GDM1 (cell line): ENCODE measurements around the gene CD58.
A peak's percentile ranks its signal among the peaks of the same experiment; 100 is the strongest.

Experiments used
- DNase-seq: peaks from one replicate; lab custom pipeline; 2025; lab: John Stamatoyannopoulos, UW

CD58 gene

DNA sequence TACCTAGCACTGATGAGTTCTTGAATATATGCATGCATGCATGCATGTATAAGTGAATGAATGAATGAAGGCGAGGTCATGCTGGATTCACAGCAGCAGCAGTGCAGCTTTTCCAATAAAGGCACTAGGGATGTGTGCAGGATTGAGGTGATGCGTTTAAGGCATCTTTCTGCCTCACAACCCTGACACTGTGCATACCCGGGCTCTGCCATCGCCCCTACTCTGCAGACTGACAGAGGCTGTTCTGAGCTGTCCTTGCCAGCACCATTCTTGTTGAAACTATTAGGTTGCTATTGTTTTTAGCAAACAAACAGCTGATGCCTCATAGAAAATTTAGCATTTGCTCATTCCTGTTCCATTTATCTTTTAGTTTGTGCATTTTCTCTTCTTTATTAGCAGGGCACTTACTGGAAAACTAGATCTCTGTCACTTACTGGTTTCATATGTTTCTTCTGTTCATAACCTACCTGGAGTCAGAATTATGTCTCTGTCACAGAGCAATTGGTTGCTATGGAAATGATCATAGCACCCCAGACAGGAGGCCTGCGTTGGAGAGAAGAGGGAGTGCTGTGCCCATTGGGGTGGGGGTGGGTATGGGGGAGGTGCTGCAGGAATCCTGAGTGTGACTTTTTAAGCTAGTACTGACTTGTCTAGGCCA, 79.0 kb downstream of the CD58 start:
- DNase-seq: no peak

DNA sequence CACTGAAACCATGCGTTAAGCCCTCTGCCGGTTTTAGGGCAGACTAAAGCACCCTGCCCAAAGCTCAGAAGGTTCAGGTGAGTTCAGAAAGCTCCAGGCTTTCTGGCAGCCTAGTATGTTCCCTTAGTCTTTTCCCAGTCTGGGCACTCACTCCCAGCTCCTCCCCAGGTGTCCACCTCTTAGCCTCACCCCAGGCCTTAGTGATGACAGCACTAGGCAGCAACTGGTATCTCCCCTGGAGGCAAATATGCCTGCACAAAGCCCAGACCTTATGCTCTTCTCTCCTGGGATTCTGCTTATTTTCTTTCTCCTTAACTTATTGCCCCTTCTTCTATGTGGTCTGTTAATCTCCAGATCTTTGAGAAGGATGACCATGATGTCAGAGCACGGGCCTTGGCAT, 80.2 kb downstream of the CD58 start:
- no peak for DNase-seq

DNA sequence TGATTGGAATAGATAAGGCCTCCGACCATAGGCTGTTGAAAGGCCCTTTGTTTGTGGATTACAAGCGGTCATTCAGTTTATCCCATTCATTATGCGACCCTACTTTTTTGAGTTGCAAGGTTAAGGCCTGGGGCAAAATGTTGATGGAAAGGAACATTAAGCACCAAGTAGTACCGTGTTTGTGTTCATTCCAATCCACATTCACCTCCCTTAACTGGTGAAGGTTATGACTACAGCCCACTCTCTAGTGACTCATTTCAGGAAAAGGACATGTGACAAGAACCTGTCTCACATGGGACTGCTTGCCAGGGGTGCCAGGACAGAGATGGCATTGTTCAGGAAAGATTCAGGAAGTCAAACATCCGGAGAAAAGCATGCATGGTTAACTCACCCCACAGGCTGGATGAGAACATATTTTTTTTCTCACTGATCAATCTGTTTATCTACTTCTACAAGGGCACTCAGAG, 81.6 kb downstream of the CD58 start:
- no peak for DNase-seq

DNA sequence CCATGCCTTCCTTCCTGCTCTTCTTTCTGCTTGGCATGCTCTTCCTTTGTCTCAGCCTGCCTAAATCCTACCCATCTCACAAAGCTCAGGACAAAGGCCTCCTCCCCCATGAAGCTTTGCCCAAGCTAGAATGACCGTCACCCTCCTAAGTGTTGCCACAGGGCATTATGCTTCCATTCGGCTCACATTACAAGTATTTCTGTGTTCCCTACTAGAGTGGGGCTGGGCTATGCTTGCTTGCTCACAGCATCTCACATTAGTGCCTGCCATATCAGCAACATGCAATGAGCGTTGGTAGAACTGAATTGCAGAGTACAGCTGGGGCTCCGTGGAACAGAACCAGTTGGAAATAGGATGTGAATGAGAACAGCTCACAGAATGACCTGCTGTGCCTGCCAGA, 82.8 kb downstream of the CD58 start:
- no peak for DNase-seq

DNA sequence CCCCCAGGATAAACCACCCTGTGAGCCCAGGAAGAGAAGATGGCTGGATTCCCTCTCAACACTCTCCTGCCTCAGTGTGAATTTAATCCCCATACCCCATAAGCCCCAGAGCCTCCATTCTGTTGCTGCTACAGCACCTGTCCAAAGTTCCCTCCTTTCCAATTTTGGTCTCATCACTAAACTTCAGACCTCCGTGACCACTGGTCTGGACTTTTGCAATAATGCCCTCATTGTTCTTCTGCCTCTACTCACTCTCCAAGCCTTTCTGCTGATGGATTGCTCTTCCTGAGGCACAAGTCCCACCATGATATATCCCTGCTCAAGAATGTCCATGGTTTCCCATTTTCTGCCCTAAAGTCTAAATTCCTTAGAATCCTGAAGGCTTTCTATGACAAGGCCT, 83.2 kb downstream of the CD58 start:
- DNase-seq: no peak

DNA sequence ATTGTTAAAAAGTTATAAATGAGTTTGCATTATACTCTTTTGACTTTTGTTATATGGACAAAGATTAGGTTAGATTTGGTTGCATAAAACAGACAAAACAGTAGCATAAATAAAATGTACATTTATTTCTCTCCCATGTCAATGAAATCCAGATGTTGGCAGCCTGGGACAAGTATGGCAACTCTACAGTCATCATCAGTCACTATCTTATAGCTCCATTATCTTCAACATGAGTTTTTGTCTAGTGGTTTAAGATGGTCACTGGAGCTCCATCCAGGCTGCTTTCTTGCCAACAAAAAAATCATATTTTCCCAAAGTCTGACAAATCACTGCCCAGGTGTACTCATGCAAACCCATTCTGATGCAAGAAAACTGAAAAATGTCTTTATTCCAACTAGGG, 83.8 kb downstream of the CD58 start:
- DNase-seq: no peak

DNA sequence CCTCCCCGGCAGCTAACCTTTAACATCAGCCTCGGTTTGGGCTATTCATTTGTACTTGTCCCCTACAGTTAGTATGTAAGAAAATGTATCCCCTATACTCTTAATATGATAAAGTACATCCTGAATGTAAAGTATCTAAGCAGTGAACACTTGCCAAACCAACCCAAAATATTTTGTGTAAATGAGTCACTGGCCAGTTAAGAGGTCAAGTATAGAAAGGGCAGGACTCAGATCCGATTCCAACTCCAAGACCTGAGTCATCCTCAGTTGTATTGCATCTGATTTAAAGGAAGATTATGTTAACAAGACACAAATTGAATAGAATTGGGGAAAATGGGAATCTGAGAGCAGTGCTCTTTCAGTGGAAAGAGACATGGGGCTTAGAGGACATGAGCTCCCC, 84.4 kb downstream of the CD58 start:
- no peak for DNase-seq

DNA sequence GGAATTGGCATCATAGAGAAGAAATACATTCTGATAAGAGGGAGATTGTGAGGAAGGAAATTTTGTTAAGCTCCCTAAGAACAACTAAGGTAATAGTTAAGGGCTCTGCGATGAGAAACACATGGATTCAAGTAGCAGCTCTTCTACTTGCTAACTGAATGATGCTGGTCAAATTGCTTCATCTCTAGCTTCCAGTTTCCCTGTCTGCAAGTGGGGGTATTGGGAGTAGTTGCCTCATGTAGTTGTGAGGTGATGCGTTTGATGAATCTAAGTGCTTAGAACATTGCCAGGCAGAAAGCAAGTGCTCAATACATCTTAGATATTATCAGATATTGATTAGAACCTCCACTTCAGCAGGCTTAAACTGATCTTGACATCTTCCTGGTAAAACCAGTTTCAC, 84.8 kb downstream of the CD58 start:
- DNase-seq: no peak

DNA sequence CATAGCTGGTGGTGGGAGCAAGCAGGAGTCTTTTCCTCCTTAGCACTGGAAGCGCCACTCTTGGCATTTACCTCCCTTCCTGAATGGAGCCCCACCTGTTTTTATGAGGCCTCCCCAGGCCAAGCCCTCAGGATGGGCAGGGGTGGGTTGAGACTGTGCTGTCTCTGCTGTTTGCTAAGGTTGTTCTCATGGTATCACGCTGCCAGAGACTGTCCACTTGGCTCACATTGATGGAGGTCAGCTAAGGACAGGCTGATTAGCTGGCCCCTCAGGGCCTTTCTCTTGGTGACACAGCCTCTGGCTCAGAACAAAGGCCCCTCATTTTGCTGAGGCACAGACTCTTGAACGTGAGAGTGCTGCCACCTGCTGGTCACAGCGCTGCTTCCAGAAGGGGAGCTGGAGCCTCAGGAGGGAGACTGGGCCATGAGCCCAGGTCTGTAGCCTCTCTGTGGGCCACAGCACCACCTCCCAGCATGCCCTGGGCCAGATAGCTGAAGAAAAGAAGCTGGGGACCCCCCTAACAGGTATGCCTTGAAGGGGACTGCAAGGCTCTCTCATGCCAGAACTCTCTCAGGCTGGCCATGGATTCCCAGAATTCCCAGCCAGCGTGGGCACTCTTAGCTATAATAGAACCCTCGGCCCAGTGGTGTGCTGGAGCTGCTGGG, 85.6 kb downstream of the CD58 start:
- peak; percentile 73 for DNase-seq

DNA sequence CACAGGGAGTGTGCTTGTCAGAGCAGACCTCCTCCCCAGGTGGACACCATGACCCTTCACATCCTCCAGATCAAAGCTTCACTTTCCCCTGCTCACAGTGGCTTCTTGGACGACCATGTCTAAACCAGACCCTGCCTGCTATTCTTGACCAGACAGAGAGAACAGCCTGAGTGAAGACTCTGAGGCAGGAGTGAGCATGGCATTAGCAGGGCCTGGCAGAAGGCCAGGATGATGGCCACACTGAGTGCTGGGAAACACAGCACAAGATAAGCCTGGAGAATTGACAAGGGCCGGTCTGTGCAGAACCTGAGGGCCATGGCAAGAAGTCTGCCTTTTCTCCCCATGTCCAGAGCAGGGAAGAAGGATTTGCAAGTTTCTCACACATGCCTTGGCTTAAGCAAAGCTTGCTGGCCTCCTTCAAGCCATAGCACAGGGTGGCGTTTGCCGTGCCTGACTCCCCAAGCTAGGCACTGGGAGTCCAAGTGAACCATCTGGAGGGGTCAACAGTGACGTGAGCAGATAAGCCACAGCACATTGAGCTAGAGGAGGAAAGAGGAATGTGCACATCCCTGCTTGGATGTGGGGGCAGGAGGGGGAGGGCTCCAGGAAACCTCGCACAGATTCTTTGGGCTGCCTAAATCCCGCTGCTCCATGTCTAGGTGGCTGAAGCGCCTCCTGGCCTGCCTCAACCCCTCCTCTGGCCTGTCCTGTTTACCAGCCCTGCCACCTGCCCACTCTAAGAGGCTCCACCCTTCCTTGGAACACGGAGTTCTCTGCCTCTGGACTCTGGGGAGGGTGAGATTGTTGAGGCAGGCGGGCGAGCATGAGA, 87.1 kb downstream of the CD58 start:
- DNase-seq: no peak

DNA sequence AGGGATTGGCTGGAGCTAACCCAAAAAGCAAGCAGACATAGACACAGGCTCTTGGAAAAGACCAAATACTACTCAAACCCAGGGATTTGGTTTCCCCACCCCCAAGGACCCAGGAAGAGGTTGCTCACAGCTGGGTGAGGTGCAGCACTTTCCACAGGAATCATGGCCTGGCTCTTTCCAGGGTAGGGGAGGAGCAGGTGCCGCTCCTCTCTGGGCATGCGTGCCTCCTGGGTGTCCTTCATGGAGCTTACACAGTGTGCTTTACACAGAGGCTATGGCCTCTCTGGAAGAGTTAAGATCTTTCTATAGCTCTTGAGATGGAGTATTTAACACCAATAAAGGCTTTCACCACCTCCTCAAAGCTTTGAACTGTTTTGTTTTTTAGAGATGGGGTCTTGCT, 88.3 kb downstream of the CD58 start:
- no peak for DNase-seq

DNA sequence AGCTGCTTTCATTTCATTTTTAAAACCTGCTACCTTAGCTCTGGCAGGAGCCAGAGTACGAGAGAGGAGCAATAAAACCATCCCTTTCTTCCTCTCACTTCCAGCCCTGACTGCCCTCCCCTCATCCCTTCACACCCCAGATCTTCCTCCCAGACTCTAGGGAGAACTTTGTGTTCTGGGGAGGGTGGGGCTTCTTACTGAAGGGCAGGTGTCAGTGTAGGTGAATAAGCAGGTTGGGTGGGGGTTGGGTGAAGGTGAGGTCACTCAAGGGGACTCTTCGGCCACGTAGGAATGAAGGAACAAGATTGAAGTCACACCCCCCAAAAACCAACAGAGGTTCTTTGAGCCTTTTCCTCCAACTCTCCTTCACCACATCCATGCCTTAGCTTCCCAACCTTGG, 88.9 kb downstream of the CD58 start:
- DNase-seq: no peak

DNA sequence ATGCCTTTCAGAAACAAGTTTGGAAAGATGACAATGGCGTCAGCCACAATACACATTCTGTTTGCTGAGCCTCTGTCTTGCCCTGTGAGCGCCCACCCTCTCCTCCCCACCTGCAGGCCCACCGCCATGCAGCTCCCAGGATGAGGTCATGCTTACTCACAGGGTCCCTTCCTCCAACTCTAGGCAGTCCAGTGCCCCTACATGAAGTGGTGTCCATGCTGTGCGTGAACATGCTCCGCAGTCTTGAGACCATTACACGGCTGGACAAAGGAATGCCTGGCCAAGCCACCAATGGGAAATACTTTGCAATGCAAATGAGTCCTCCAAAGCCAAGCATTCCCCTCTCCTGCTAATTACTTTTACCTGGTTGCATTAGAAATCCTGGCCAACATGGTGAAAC, 92.2 kb downstream of the CD58 start:
- no peak for DNase-seq

DNA sequence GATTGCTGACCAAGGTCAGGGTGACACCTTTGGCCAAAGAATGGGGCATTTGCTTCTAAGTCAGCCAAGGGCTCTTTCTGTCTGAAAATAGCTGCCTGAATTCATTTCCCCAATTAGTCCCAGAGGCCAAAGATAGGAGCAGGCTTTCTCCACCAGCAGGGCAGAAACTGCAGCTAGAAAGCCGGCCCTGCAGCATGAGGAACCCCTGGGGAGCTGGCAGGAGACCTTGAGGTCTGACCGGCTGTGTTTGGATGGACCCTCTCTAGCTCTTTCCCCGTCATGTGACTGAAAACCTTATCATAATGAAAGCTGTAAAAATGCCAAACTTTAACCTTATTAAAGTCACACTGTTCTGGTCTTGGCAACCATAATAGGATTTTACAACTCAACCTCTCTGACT, 93.4 kb downstream of the CD58 start:
- no peak for DNase-seq

DNA sequence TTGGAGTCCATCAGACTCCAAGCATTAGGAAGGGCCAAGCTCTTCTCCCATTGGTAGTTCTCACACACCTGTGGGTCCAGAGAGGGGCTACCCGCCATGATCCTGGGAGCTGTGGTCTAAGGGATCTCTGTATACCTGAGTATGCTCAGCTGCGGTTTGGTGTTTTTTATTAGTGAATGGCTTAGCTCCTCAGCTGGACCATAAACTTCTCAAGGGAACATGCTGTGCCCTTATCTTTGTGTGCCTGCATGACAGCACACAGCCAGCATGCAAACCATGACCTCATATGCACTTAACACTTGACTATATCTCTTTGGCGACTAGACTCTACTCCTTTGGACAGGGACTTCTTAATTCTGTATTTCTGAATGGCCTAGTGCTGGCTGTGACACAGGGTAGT, 94.5 kb downstream of the CD58 start:
- no peak for DNase-seq

DNA sequence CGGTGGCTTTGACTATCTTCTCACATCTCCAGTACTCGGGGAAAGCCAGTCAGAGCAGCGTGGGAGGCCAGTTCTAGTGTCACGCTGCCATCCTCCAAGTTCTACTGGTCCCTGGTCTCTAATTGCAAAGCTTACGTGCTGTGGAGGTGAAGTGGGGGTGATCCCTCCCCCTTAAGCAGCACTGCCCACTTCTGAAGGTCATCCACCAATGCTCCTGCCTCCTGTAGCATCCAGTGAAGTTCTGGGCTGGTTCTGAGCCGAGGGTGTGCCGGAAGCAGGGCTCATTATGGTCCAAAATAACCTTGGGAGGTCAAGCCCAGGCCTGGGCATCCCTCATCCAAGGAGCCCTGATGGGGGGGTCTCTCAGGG, 95.0 kb downstream of the CD58 start:
- DNase-seq: no peak

DNA sequence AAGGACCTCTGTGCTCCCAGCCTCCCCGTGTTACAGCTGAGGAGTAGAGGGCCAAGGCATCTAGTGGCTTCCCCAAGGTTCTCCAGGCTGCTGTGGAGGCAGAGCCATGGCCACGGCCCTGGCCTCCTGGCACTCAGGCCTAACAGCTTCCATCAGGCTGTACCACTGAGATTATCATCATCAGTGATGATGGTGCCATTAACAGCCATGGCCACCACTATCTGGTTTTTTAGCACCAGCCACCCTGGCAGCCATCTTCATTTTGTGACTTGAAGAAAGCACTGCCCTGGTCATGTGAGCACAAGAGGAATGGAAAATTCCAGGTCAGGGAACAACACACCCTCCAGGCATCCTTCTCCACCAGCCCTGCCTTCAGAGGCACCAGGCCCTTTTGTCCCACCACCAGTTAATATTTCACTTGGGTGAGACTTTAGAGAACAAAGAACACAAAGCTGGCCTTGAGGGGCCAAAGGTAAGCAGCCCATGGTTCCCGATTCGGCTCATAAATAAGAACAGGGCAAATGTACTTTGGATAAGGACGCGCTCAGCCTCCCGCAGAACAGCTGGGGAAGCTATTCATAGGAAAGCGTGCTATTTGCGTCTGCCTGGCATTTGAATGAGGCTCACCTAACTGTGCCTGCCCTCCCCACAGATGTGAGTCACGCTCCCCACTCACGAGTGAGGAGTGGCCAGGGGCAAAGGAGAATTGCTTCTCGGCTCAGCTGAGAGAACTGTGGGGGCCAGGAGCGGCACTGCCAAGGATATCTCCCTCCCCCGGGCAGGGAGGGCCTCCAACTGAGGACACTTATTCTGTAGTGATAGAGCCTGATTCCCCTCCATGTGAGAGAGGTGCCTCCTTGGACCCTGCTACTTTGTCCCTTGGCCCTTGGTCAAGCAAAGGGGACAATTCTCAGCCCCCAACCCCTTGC, 95.6 kb downstream of the CD58 start:
- DNase-seq: no peak

DNA sequence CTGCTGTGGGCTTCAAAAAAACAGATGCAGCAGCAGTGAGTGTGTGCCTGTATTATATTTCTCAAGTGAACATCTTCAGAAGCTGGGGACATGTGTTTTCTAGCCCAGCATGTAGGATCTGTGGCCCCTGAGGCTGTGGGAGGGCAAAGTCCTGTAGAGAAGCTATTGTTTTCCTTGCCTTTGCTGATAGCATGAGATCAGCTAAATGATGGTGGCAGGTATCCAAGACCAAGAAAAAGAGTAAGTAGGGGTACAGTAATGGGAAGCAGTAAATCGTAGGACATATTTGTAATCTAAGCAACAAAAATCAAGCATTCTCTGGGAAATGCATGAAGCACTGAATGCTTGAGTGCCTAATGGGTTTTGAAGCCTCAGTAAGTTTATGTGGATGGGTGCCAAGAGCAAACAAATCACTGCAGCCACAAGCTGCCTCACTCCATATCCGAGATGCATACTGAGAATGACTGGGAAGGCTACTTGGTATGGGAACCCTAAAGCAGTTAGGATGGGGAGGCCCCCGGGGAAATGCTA, 98.3 kb downstream of the CD58 start:
- no peak for DNase-seq

DNA sequence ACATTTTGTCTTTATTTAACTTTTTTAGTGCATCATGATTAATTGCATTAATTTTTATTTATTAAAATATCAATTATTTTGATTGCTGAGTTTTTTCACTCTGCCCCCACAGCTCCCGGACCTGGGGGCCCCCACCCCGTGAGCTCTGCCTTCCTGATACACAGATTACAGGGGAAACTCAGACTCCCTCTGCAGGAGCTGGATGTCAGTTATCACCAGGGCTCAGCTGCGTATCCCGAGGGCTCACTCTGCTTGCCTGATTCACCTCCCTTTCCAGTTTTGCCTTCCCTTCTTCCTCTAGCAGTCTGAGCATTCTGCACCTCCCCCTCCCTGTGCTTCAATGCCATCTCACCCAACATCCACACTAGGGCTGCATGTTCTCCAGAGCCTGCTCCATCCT, 99.6 kb downstream of the CD58 start:
- DNase-seq: no peak

DNA sequence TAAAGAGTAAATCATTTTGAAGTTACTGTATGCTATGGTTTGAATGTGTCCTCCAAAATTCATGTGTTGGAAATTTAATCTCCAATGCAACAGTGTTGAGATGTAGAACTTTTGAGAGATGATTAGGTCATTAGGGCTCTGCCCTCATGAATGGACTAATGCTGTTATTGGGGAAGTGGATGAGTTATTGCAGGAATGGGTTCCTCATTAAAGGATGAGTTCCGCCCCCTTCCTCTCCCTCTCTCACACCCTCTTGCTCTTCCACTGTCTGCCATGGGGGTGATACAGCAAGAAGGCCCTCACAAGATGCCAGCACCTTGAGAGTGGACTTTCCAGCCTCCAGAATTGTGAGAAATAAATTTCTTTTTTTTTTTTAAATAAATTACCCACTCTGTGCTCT, 100.2 kb downstream of the CD58 start:
- no peak for DNase-seq

DNA sequence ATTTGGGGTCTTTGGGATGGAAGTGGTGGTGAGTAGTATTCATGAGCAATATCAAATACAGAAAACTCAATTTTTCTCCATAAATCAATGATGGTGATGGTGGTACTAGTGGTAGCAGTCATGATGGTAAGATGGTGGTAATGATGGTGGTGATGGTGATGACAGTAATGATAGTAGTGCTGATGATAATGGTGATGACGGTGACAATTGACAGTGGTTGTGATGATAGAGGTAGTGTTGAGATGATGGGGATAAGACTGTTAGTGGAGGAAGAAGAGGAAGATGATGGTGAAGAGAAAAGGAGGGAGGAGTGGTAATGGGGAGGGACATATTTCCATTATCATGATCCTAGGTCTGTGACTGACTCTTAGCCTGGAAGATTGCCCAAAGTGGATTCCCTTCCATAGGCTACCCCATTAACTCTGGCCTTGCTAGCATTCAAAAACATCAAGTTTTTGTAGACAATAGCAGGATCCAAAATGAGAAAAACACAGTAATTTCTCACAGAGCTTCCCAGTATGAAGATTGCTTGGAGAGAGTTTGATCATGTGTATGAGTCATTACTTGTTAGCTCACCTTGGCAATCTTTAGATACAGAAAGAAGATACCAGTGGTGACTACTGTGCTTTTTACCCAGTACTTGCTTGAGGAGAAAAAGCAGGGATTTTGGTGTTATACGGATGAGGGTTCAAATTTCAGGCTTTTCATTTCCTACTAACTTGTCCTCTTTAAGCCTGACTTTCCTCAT, 103.8 kb downstream of the CD58 start:
- no peak for DNase-seq
